H1 (cell line): Measurements from ENCODE around the gene NRK. TPM values are rescaled to one million over a fixed set of nuclear protein-coding genes. Genes with fewer than 3 reads are reported as not detected.

Experiments used
- CTCF ChIA-PET: fragments of 300-600 bp; sonication (Branson Sonifier 250); formaldehyde crosslinking; loops from one replicate; lab custom pipeline; 2021; ENCODE audit not compliant: partially characterized antibody; lab: Charles Lee
- POLR2A ChIA-PET: fragments of 300-600 bp; sonication (Branson Sonifier 250); formaldehyde crosslinking; loops from one replicate; lab custom pipeline; 2021; ENCODE audit warnings: inconsistent platforms; ENCODE audit not compliant: partially characterized antibody; lab: Charles Lee
- DNase-seq, 2 experiments: peaks; one replicate each; pipeline versions ENCODE4 v3.0.0 to v3.0.0-alpha.2; 2010 to 2022; ENCODE audit warnings: low spot score in 2 of 2, low read depth in 1 of 2, mixed read lengths in 1 of 2
- FAIRE-seq: peaks from 2 replicates; lab custom pipeline; 2011; peaks lifted over from hg19 to GRCh38; lab: Jason Lieb, UNC
- H2AFZ ChIP-seq: 2 replicates; pipeline ENCODE4 v1.8.1; 2012; ENCODE audit warnings: low read length, inconsistent platforms
- H2AK5ac ChIP-seq: 2 replicates; pipeline ENCODE4 v1.6.1; 2013; ENCODE audit warnings: low read depth, low read length
- H2BK120ac ChIP-seq: replicated peaks from 2 replicates; pipeline ENCODE3; 2013; ENCODE audit warnings: low read depth, low read length, inconsistent platforms
- H2BK12ac ChIP-seq: 2 replicates; pipeline ENCODE4 v1.6.1; 2013; ENCODE audit warnings: low read depth, low read length
- H2BK15ac ChIP-seq: 2 replicates; pipeline ENCODE4 v1.6.1; 2013; ENCODE audit warnings: low read length
- H2BK20ac ChIP-seq: 2 replicates; pipeline ENCODE4 v1.6.1; 2013; ENCODE audit warnings: low read length
- H2BK5ac ChIP-seq: 2 replicates; pipeline ENCODE4 v1.6.1; 2013; ENCODE audit warnings: low read depth, low read length
- H3K14ac ChIP-seq: 2 replicates; pipeline ENCODE4 v1.6.1; 2013; ENCODE audit warnings: inconsistent platforms; ENCODE audit not compliant: insufficient read length
- H3K18ac ChIP-seq: 2 replicates; pipeline ENCODE4 v1.6.1; 2013; ENCODE audit warnings: low read length; ENCODE audit errors: extremely low read depth
- H3K23ac ChIP-seq: 2 replicates; pipeline ENCODE4 v1.6.1; 2013; ENCODE audit warnings: inconsistent platforms; ENCODE audit not compliant: insufficient read length
- H3K23me2 ChIP-seq: 2 replicates; pipeline ENCODE4 v1.6.1; 2013; ENCODE audit warnings: low read depth, low read length
- H3K27ac ChIP-seq: 2 replicates; pipeline ENCODE4 v1.6.1; 2011; ENCODE audit warnings: low read depth, low read length, inconsistent platforms
- H3K27me3 ChIP-seq, 4 experiments: replicated peaks in 1 of 4; 1 replicate in 1 of 4; 2 replicates in 3 of 4; pipeline versions ENCODE4 v1.6.1 to v1.8.1; 2011 to 2013; ENCODE audit warnings: low read length in 3 of 4, mild to moderate bottlenecking in 3 of 4, inconsistent platforms in 2 of 4, mixed read lengths in 2 of 4, moderate library complexity in 1 of 4; ENCODE audit not compliant: control insufficient read depth in 3 of 4, insufficient read depth in 3 of 4; ENCODE audit errors: extremely low read depth in 1 of 4
- H3K36me3 ChIP-seq, 4 experiments: 2 replicates each; pipeline versions ENCODE4 v1.6.1 to v1.8.1; 2011 to 2013; ENCODE audit warnings: mild to moderate bottlenecking in 4 of 4, low read length in 3 of 4, moderate library complexity in 2 of 4, control low read depth in 1 of 4, inconsistent platforms in 1 of 4; ENCODE audit not compliant: insufficient read depth in 4 of 4, control insufficient read depth in 2 of 4
- H3K4ac ChIP-seq: replicated peaks from 2 replicates; pipeline ENCODE3; 2013; ENCODE audit warnings: low read length, low read depth, mixed read lengths, inconsistent platforms; ENCODE audit not compliant: insufficient read length
- H3K4me1 ChIP-seq, 4 experiments: replicated peaks in 1 of 4; 1 replicate in 1 of 4; 2 replicates in 3 of 4; pipeline versions ENCODE4 v1.6.1 to v1.8.1; 2011 to 2013; ENCODE audit warnings: low read length in 3 of 4, inconsistent platforms in 2 of 4, mixed read lengths in 1 of 4; ENCODE audit not compliant: insufficient read depth in 4 of 4, control insufficient read depth in 3 of 4
- H3K4me2 ChIP-seq, 2 experiments: 2 replicates each; pipeline versions ENCODE4 v1.6.1 to v1.8.1; 2011 to 2013; ENCODE audit warnings: low read depth in 2 of 2, low read length in 2 of 2, control low read depth in 1 of 2, inconsistent platforms in 1 of 2, mild to moderate bottlenecking in 1 of 2; ENCODE audit not compliant: insufficient read depth in 1 of 2
- H3K4me3 ChIP-seq, 4 experiments: fragments of 200-600, 300-600 bp in 1 of 4; sonication (generic), shearing (Covaris generic), sonication (Bioruptor Twin) in 1 of 4; 2 replicates each; pipeline versions ENCODE4 v1.5.1 to v1.8.1; 2011 to 2016; ENCODE audit warnings: low read length in 4 of 4, low read depth in 3 of 4, control low read depth in 2 of 4, inconsistent platforms in 2 of 4, mild to moderate bottlenecking in 2 of 4, mixed read lengths in 1 of 4, moderate library complexity in 1 of 4; ENCODE audit not compliant: insufficient read depth in 2 of 4; ENCODE audit errors: extremely low read depth in 1 of 4
- H3K56ac ChIP-seq: replicated peaks from 2 replicates; pipeline ENCODE3; 2013; ENCODE audit warnings: low read depth, mild to moderate bottlenecking, mixed read lengths, low read length, inconsistent platforms; ENCODE audit not compliant: insufficient read length
- H3K79me1 ChIP-seq: 2 replicates; pipeline ENCODE4 v1.6.1; 2013; ENCODE audit warnings: low read depth, low read length, control low read depth
- H3K79me2 ChIP-seq, 2 experiments: 2 replicates each; pipeline versions ENCODE4 v1.6.1 to v1.8.1; 2012 to 2013; ENCODE audit warnings: low read length in 2 of 2, mild to moderate bottlenecking in 2 of 2, inconsistent platforms in 1 of 2; ENCODE audit not compliant: insufficient read depth in 2 of 2, control insufficient read depth in 1 of 2
- H3K9ac ChIP-seq, 4 experiments: replicated peaks in 1 of 4; 1 replicate in 1 of 4; 2 replicates in 3 of 4; pipeline versions ENCODE4 v1.6.1 to v1.8.1; 2011 to 2013; ENCODE audit warnings: low read depth in 3 of 4, low read length in 3 of 4, control low read depth in 2 of 4, mild to moderate bottlenecking in 2 of 4, moderate library complexity in 2 of 4, inconsistent platforms in 1 of 4; ENCODE audit errors: extremely low read depth in 1 of 4
- H3K9me3 ChIP-seq, 2 experiments: 2 replicates each; pipeline versions ENCODE4 v1.6.1 to v1.8.1; 2012 to 2013; ENCODE audit warnings: mild to moderate bottlenecking in 2 of 2, moderate library complexity in 2 of 2, control low read depth in 1 of 2, inconsistent platforms in 1 of 2, low read depth in 1 of 2, low read length in 1 of 2, mixed read lengths in 1 of 2; ENCODE audit not compliant: insufficient read depth in 2 of 2
- H4K20me1 ChIP-seq, 2 experiments: replicated peaks in 1 of 2; 2 replicates each; pipeline versions ENCODE3 to v1.8.1; 2011 to 2013; ENCODE audit warnings: inconsistent platforms in 2 of 2, low read length in 2 of 2, mild to moderate bottlenecking in 1 of 2; ENCODE audit not compliant: insufficient read depth in 2 of 2, control insufficient read depth in 1 of 2
- H4K5ac ChIP-seq: 2 replicates; pipeline ENCODE4 v1.6.1; 2013; ENCODE audit warnings: low read length, low read depth, mixed read lengths, inconsistent platforms; ENCODE audit not compliant: insufficient read length
- H4K8ac ChIP-seq: 2 replicates; pipeline ENCODE4 v1.8.0; 2013; ENCODE audit warnings: mild to moderate bottlenecking, moderate library complexity, low read length, inconsistent platforms; ENCODE audit not compliant: insufficient read depth; ENCODE audit errors: extremely low read depth
- H4K91ac ChIP-seq: replicated peaks from 2 replicates; pipeline ENCODE3; 2013; ENCODE audit warnings: low read length, mixed read lengths, inconsistent platforms; ENCODE audit not compliant: insufficient read length
- ASH2L ChIP-seq: fragments of 200-600, 300-600 bp; sonication (generic); IDR thresholded peaks from one replicate; pipeline ENCODE4 v1.7.1; 2017; ENCODE audit warnings: low read length
- CBX5 ChIP-seq: fragments of 300-800, 300-1000 bp; sonication (generic); IDR thresholded peaks from 2 replicates; pipeline ENCODE4 v1.7.1; 2016; ENCODE audit warnings: antibody characterized with exemption, low read length, low read depth
- CTBP2 ChIP-seq: IDR thresholded peaks from 2 replicates; pipeline ENCODE4 v1.7.0; 2011; ENCODE audit warnings: borderline replicate concordance, mild to moderate bottlenecking, moderate library complexity, mixed read lengths, low read length; ENCODE audit not compliant: insufficient read depth, insufficient read length
- EGR1 ChIP-seq: IDR thresholded peaks from 2 replicates; pipeline ENCODE4 v1.6.1; 2011; ENCODE audit warnings: low read depth, low read length, borderline replicate concordance
- GABPA ChIP-seq: IDR thresholded peaks from 2 replicates; pipeline ENCODE4 v1.6.1; 2011; ENCODE audit warnings: mild to moderate bottlenecking, low read length, moderate library complexity, borderline replicate concordance; ENCODE audit not compliant: insufficient read depth
- GTF2F1 ChIP-seq: IDR thresholded peaks from 2 replicates; pipeline ENCODE4 v1.6.1; 2012; ENCODE audit warnings: low read depth, low read length, improper control_type of control experiment, borderline replicate concordance
- POU5F1 ChIP-seq: IDR thresholded peaks from 2 replicates; pipeline ENCODE4 v1.6.1; 2011; ENCODE audit warnings: low read depth, mild to moderate bottlenecking, low read length, moderate library complexity
- RFX5 ChIP-seq: IDR thresholded peaks from 2 replicates; pipeline ENCODE4 v1.6.1; 2011; ENCODE audit warnings: low read depth, low read length, improper control_type of control experiment, borderline replicate concordance
- SIX5 ChIP-seq: IDR thresholded peaks from 2 replicates; pipeline ENCODE4 v1.6.1; 2011; ENCODE audit warnings: mild to moderate bottlenecking, low read depth, low read length
- SP1 ChIP-seq: IDR thresholded peaks from 2 replicates; pipeline ENCODE4 v1.6.1; 2011; ENCODE audit warnings: low read depth, low read length
- TAF1 ChIP-seq: IDR thresholded peaks from 2 replicates; pipeline ENCODE4 v1.6.1; 2011; ENCODE audit warnings: mild to moderate bottlenecking, low read depth, low read length
- TAF7 ChIP-seq: optimal IDR thresholded peaks from 2 replicates; pipeline ENCODE3; 2011; ENCODE audit warnings: low read depth, mild to moderate bottlenecking, inconsistent platforms, low read length, moderate library complexity, borderline replicate concordance
- TEAD4 ChIP-seq: IDR thresholded peaks from 2 replicates; pipeline ENCODE4 v1.6.1; 2012; ENCODE audit warnings: low read depth, low read length, inconsistent platforms, mixed read lengths
- ZNF274 ChIP-seq: IDR thresholded peaks from 2 replicates; pipeline ENCODE4 v1.7.0; 2012; ENCODE audit warnings: low read length, borderline replicate concordance; ENCODE audit errors: extremely low read depth
- WGBS, 2 experiments: shearing (Covaris generic) in 1 of 2; methylation state at CpG; one replicate each; pipeline versions ENCODE4 v1.1.6 to v1.1.7; 2013 to 2015; ENCODE audit warnings: low lambda C conversion rate in 2 of 2, mixed read lengths in 2 of 2, inconsistent platforms in 1 of 2, low coverage in 1 of 2, missing lambda C conversion rate in 1 of 2; ENCODE audit not compliant: insufficient replicate concordance in 2 of 2, insufficient coverage in 1 of 2, insufficient read length in 1 of 2; ENCODE audit errors: extremely low coverage in 1 of 2, missing lambda C conversion rate in 1 of 2; 5-methylcytosine and 5-hydroxymethylcytosine counted together
- polyA plus RNA-seq, 7 experiments: library from polyadenylated mRNA; depleted of rRNA in 3 of 7; stranded (reverse) in 5 of 7; unstranded in 2 of 7; fragments of >200 nt in 5 of 7; fragments of 200-250 nt in 2 of 7; gene quantifications; 1 replicate in 5 of 7; 2 replicates in 1 of 7; 4 replicates in 1 of 7; pipeline versions ENCODE4 v1.2.1 to v1.2.3, GENCODE V29; 2011 to 2013; ENCODE audit warnings: missing spikeins in 2 of 7, mixed read lengths in 2 of 7
- total RNA-seq: library from RNA; stranded (reverse); fragmentation: NEBNext Ultra II Directional; extraction: Animal tissue kit (Norgen Biotek cat#: 25700); gene quantifications from 2 replicates; pipeline ENCODE4 v1.2.1, GENCODE V29; 2021
- TF ChIP-seq, protein P1 (sequence below): IDR thresholded peaks from 2 replicates; pipeline ENCODE4 v1.6.1; 2012; ENCODE audit warnings: inconsistent platforms

The NRK gene
- total and polyA plus RNA-seq, 2 of the 8 experiments (the other 6 are each of a cell fraction or from before 2014, with no cell fraction given), result 0.86 to 8.3 TPM

DNA sequence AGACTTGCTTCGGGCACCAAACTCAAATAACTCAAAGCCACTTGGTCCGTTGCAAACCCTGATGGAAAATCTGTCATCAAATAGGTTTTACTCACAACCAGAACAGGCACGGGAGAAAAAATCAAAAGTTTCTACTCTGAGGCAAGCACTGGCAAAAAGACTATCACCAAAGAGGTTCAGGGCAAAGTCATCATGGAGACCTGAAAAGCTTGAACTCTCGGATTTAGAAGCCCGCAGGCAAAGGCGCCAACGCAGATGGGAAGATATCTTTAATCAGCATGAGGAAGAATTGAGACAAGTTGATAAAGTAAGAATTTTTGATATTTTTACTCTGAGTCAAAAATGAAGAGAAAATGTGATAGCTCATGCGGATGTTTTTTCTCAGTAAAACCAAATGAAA lies 87.2 kb downstream of the NRK start:
- H2BK120ac ChIP-seq, result no peak overlapping the region
- no peak overlapping the region for H3K23ac ChIP-seq
- no peak overlapping the region for H4K5ac ChIP-seq
- H3K4ac ChIP-seq, result no peak overlapping the region
- H3K18ac ChIP-seq, result no peak overlapping the region
- no peak overlapping the region for H2BK5ac ChIP-seq
- no peak overlapping the region for H3K27ac ChIP-seq
- no peaks in the 10 kb centered on the region for H3K23me2 ChIP-seq
- no peak overlapping the region for H3K14ac ChIP-seq
- no peaks in the 10 kb centered on the region for H3K79me2 ChIP-seq
- FAIRE-seq, result no peak
- 93% methylated on average over 8 of the region's 8 CpGs; no CpG with 5 or more reads in 1 of the 2 experiments for WGBS, 2 experiments
- no peak overlapping the region for H4K8ac ChIP-seq
- H3K36me3 ChIP-seq, result no peaks in the 10 kb centered on the region
- POLR2A ChIA-PET, result no interaction called here
- no peaks in the 10 kb centered on the region for H3K9me3 ChIP-seq
- DNase-seq, result no peak
- H2AK5ac ChIP-seq, result no peak overlapping the region
- H2BK12ac ChIP-seq, result no peak overlapping the region
- H2BK20ac ChIP-seq, result no peak overlapping the region
- H3K4me3 ChIP-seq, result no peak overlapping the region
- no peak overlapping the region for H2AFZ ChIP-seq
- no peak overlapping the region for H3K4me2 ChIP-seq
- H3K56ac ChIP-seq, result no peak overlapping the region
- H3K4me1 ChIP-seq, result no peaks in the 10 kb centered on the region
- CTCF ChIA-PET, result no interaction called here
- H4K91ac ChIP-seq, result no peak overlapping the region
- no peak overlapping the region for H3K9ac ChIP-seq
- no peaks in the 10 kb centered on the region for H3K79me1 ChIP-seq
- H4K20me1 ChIP-seq, result no peaks in the 10 kb centered on the region
- no peaks in the 10 kb centered on the region for H3K27me3 ChIP-seq
- no peak overlapping the region for H2BK15ac ChIP-seq
- TF ChIP-seq CBX5 (no peak), SIX5 (no peak), TAF7 (no peak), ZNF274 (no peak), TEAD4 (no peak), SP1 (no peak), RFX5 (no peak), POU5F1 (no peak), GTF2F1 (no peak), CTBP2 (no peak), ASH2L (no peak), GABPA (no peak), EGR1 (no peak), TAF1 (no peak)
- TF ChIP-seq, protein P1, sequence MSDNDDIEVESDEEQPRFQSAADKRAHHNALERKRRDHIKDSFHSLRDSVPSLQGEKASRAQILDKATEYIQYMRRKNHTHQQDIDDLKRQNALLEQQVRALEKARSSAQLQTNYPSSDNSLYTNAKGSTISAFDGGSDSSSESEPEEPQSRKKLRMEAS, result no peak
